BJ (cell line): ENCODE measurements around the gene DNAH8. TPM values are rescaled to one million over a fixed set of nuclear protein-coding genes. Genes with fewer than 3 reads are reported as not detected.

Source experiments
- CTCF ChIA-PET: fragments of 350-600 bp; formaldehyde crosslinking; extraction: SDS; loops from one replicate; lab custom pipeline; 2021; ENCODE audit warnings: antibody characterized with exemption, inconsistent platforms; lab: Yijun Ruan, JAX
- POLR2A ChIA-PET: fragments of 300-600 bp; sonication (Branson Sonifier 250); formaldehyde crosslinking; extraction: SDS; loops from one replicate; lab custom pipeline; 2021; ENCODE audit warnings: antibody characterized with exemption; lab: Charles Lee
- DNase-seq: peaks from one replicate; pipeline ENCODE4 v3.0.0-alpha.2; 2011; ENCODE audit warnings: low read depth
- H3K27me3 ChIP-seq: 2 replicates; pipeline ENCODE4 v1.6.0; 2011; ENCODE audit warnings: low read length; ENCODE audit not compliant: control insufficient read depth, insufficient read depth
- H3K36me3 ChIP-seq: 2 replicates; pipeline ENCODE4 v1.5.1; 2011; ENCODE audit warnings: low read length; ENCODE audit not compliant: control insufficient read depth, insufficient read depth
- H3K4me3 ChIP-seq: 2 replicates; pipeline ENCODE4 v1.5.1; 2011; ENCODE audit warnings: low read depth, mild to moderate bottlenecking, control low read depth, low read length
- polyA plus RNA-seq: library from polyadenylated mRNA; depleted of rRNA; stranded (reverse); fragments of >200 nt; gene quantifications from 2 replicates; pipeline ENCODE4 v1.2.3, GENCODE V29; 2011
- TF ChIP-seq, protein P1 (sequence below): IDR thresholded peaks from 2 replicates; pipeline ENCODE4 v1.5.1; 2011; ENCODE audit warnings: low read depth, mild to moderate bottlenecking, control low read depth, inconsistent platforms, low read length, moderate library complexity; ENCODE audit not compliant: insufficient read depth

Gene DNAH8
- polyA plus RNA-seq, 1 experiment = not detected

DNA sequence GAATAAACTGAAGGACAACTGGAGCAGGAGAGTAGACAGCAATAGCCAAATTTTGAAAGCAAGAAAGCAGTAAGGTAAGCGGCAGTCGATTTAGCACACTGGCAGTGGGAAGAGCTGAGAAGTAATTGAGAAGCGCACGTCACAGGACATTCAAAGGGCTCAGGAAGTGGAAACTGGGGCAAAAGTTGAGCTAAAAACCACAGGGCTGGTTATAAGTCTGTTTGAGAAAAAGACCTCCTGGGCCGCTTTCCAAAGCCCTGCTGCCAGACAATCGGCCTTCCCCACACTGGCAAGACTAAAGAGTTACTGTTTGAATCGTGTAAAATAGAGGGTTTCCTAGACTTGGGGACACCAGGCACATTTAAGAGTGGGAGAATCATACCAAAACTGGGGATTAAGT, 161.4 kb downstream of the DNAH8 start:
- DNase-seq = no peak
- no peaks in the 10 kb centered on the region; the same call in 1 of the 2 replicates for H3K27me3 ChIP-seq
- ChIA-PET POLR2A (no interaction called here), CTCF (no interaction called here)
- TF ChIP-seq, protein P1, sequence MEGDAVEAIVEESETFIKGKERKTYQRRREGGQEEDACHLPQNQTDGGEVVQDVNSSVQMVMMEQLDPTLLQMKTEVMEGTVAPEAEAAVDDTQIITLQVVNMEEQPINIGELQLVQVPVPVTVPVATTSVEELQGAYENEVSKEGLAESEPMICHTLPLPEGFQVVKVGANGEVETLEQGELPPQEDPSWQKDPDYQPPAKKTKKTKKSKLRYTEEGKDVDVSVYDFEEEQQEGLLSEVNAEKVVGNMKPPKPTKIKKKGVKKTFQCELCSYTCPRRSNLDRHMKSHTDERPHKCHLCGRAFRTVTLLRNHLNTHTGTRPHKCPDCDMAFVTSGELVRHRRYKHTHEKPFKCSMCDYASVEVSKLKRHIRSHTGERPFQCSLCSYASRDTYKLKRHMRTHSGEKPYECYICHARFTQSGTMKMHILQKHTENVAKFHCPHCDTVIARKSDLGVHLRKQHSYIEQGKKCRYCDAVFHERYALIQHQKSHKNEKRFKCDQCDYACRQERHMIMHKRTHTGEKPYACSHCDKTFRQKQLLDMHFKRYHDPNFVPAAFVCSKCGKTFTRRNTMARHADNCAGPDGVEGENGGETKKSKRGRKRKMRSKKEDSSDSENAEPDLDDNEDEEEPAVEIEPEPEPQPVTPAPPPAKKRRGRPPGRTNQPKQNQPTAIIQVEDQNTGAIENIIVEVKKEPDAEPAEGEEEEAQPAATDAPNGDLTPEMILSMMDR = no peak
- no peak overlapping the region for H3K4me3 ChIP-seq
- H3K36me3 ChIP-seq = no peaks in the 10 kb centered on the region

DNA sequence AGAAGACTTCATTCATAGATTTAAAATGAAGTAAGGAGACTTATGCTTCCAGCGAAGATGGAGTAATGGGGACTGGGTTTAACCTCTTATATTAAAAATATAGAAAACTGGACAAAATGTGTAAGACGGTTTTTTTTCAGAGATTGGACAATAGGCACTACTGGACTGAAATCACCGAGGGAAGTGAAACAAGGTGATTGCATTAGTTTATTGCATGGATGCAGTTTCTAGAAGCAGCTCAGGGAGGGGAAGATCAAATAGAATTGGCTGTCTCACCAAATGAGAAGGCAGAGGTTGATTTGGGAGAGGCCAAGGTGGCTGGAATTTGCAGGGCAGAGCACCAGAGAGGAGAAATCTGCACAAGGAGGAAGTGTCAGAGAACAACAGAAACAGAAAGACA, 162.6 kb downstream of the DNAH8 start:
- CTCF ChIA-PET = no interaction called here
- Histone ChIP-seq H3K27me3 (no peaks in the 10 kb centered on the region; the same call in 1 of the 2 replicates), H3K4me3 (no peak overlapping the region), H3K36me3 (no peaks in the 10 kb centered on the region)
- TF ChIP-seq, protein P1 = no peak
- POLR2A ChIA-PET = no interaction called here
- no peak for DNase-seq

DNA sequence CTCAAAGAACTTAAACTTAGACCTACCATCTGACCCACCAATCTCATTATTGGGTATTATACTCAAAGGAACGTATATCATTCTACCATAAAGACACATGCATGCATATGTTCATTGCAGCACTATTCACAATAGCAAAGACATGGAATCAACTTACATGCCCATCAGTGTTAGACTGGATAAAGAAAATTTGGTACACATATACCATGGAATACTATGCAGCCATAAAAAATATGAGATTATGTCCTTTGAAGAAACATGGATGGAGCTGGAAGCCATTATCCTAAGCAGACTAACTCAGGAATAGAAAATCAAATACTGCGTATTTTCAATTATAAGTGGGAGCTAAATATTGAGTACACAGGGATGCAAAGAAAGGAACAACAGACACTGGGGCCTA, 167.0 kb downstream of the DNAH8 start:
- ChIA-PET POLR2A (no interaction called here), CTCF (no interaction called here)
- Histone ChIP-seq H3K27me3 (no peaks in the 10 kb centered on the region), H3K36me3 (no peaks in the 10 kb centered on the region), H3K4me3 (no peak overlapping the region)
- TF ChIP-seq, protein P1 = no peak
- no peak for DNase-seq

DNA sequence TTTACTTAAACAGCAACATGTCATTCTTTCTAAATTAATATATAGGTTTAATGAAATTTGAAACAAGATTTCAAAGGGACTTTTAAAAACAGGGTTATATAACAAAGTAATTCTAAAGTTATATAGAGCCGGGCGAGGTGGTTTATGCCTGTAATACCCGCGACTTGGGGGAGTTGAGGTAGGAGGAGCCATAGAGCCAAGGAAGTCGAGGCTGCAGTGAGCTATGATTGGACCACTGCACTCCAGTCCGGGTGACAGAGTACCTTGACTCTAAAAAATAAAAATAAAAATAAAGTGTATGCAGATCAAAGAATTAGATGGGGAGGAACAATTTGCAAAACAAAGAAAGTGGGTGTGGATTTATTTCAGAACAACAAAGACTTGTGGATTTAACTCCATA, 182.4 kb downstream of the DNAH8 start:
- H3K4me3 ChIP-seq = no peak overlapping the region
- ChIA-PET POLR2A (no interaction called here), CTCF (no interaction called here)
- H3K36me3 ChIP-seq = no peaks in the 10 kb centered on the region
- H3K27me3 ChIP-seq = no peaks in the 10 kb centered on the region
- DNase-seq = no peak
- TF ChIP-seq, protein P1 = no peak

DNA sequence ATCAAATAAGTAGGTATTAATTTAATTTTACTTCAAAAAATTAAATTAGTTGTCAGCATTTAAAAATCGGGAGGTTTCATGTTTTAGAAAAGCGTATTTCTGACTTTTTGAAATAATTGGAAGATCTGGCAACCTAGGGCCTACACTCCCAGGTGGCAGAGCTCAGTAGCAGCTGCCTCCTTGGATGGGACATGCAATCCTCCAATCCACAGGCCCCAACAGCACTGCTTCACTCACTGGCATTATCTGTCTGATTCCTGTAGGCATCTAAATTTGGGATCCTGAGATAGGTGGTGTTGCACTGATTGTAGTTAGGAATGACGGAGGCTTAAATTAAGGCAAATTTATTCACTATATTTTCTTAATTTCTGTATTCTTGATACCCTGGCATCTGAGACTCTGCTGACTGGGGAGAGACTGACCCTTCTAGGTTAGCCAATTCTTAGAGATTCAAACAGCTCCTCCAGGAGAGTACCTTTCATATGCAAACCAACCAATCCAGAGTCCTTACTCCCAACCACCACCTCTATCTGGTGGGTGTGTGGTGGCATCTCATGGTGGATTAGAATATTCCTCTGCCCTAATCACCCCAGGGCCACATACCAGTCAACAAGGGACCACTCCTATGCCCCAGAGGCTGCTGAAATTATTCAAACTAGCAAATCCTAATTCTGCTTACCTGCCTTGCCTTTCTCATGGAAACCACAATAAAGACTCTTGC, 186.9 kb downstream of the DNAH8 start:
- H3K36me3 ChIP-seq = no peaks in the 10 kb centered on the region
- DNase-seq = no peak
- no peak overlapping the region for H3K4me3 ChIP-seq
- H3K27me3 ChIP-seq = no peaks in the 10 kb centered on the region
- ChIA-PET POLR2A (no interaction called here), CTCF (no interaction called here)
- TF ChIP-seq, protein P1 = no peak
